GM23338 (cell line): ENCODE data around the gene JAG2. TPM values are rescaled to one million over a fixed set of nuclear protein-coding genes. Genes with fewer than 3 reads are reported as not detected.

Experiments used
- ATAC-seq: fragments of 200-7000 bp; cut with Tn5 transposase; 3 replicates; pipeline ENCODE4 v1.9.1; 2020
- DNase-seq: peaks from one replicate; pipeline ENCODE4 v3.0.0-alpha.2; 2015; ENCODE audit warnings: low spot score
- H2AFZ ChIP-seq: fragments of 200-600 bp; sonication (generic); 2 replicates; pipeline ENCODE4 v1.8.0; 2016; ENCODE audit warnings: antibody characterized with exemption, mild to moderate bottlenecking, moderate library complexity
- H3F3A ChIP-seq: fragments of 200-600 bp; sonication (generic); replicated peaks from 2 replicates; pipeline ENCODE4 v1.8.0; 2017; ENCODE audit warnings: antibody characterized with exemption, mixed run types, low read depth
- H3K27ac ChIP-seq: fragments of 200-600 bp; sonication (generic); 2 replicates; pipeline ENCODE4 v1.6.1; 2016; ENCODE audit warnings: low read depth
- H3K27me3 ChIP-seq: fragments of 200-600 bp; sonication (generic); 2 replicates; pipeline ENCODE4 v1.8.0; 2016; ENCODE audit warnings: mild to moderate bottlenecking, mixed run types, moderate library complexity; ENCODE audit not compliant: insufficient read depth
- H3K36me3 ChIP-seq: fragments of 200-600 bp; sonication (generic); 2 replicates; pipeline ENCODE4 v1.8.0; 2016; ENCODE audit warnings: mild to moderate bottlenecking; ENCODE audit not compliant: insufficient read depth
- H3K4me1 ChIP-seq: fragments of 200-600 bp; sonication (generic); 2 replicates; pipeline ENCODE4 v1.8.0; 2016; ENCODE audit warnings: mild to moderate bottlenecking, moderate library complexity; ENCODE audit not compliant: insufficient read depth
- H3K4me2 ChIP-seq: fragments of 200-600 bp; sonication (generic); 2 replicates; pipeline ENCODE4 v1.7.1; 2017; ENCODE audit warnings: mixed run types
- H3K4me3 ChIP-seq: fragments of 200-600 bp; sonication (generic); 2 replicates; pipeline ENCODE4 v1.6.1; 2016; ENCODE audit warnings: mixed run types
- H3K79me2 ChIP-seq: fragments of 200-600 bp; sonication (generic); replicated peaks from 2 replicates; pipeline ENCODE4 v1.8.0; 2017; ENCODE audit warnings: mild to moderate bottlenecking; ENCODE audit not compliant: insufficient read depth
- H3K9me2 ChIP-seq: fragments of 200-600 bp; sonication (generic); 2 replicates; pipeline ENCODE4 v1.8.0; 2017; ENCODE audit not compliant: insufficient read depth
- H4K20me1 ChIP-seq: fragments of 200-600 bp; sonication (generic); replicated peaks from 2 replicates; pipeline ENCODE4 v1.8.0; 2017; ENCODE audit warnings: mild to moderate bottlenecking; ENCODE audit not compliant: insufficient read depth
- H3K27ac Mint-ChIP-seq: 2 replicates; pipeline ENCODE4 v1.8.0; 2020; ENCODE audit warnings: inconsistent platforms, mild to moderate bottlenecking, moderate library complexity, mixed read lengths
- H3K27me3 Mint-ChIP-seq: 3 replicates; pipeline ENCODE4 v1.8.0; 2022; ENCODE audit warnings: low read depth, mild to moderate bottlenecking, moderate library complexity, mixed read lengths, inconsistent platforms; ENCODE audit not compliant: insufficient read depth, poor library complexity
- H3K36me3 Mint-ChIP-seq: 3 replicates; pipeline ENCODE4 v1.8.0; 2021; ENCODE audit warnings: low read depth, mild to moderate bottlenecking, inconsistent platforms, moderate library complexity, mixed read lengths
- H3K4me1 Mint-ChIP-seq: 3 replicates; pipeline ENCODE4 v1.8.0; 2020; ENCODE audit warnings: mild to moderate bottlenecking, inconsistent platforms, mixed read lengths
- H3K4me3 Mint-ChIP-seq: 3 replicates; pipeline ENCODE4 v1.8.0; 2021; ENCODE audit warnings: moderate library complexity, mild to moderate bottlenecking, inconsistent platforms, mixed read lengths
- H3K9me3 Mint-ChIP-seq: 3 replicates; pipeline ENCODE4 v1.8.0; 2020; ENCODE audit warnings: moderate library complexity, mild to moderate bottlenecking, inconsistent platforms, mixed read lengths
- CREB1 ChIP-seq: fragments of 250-450 bp; sonication (Bioruptor Pico); IDR thresholded peaks from 2 replicates; pipeline ENCODE4 v1.5.0; 2020; ENCODE audit warnings: low read depth, mild to moderate bottlenecking, moderate library complexity
- CTCF ChIP-seq, 2 experiments: fragments of 200-600 bp in 1 of 2; sonication (generic) in 1 of 2; conservative IDR thresholded peaks; 2 replicates each; pipeline versions ENCODE4 v1.5.1 to v1.6.1; 2016 to 2017; ENCODE audit warnings: antibody characterized with exemption in 2 of 2, low read depth in 2 of 2, mild to moderate bottlenecking in 2 of 2, moderate library complexity in 1 of 2
- ETS1 ChIP-seq: IDR thresholded peaks from 2 replicates; pipeline ENCODE4 v1.6.1; 2016; ENCODE audit warnings: antibody characterized with exemption
- REST ChIP-seq: IDR thresholded peaks from one replicate; pipeline ENCODE4 v1.6.1; 2018; ENCODE audit warnings: antibody characterized with exemption; ENCODE audit not compliant: unreplicated experiment
- ZNF114 ChIP-seq: fragments of 250-450 bp; sonication (Bioruptor Pico); IDR thresholded peaks from 2 replicates; pipeline ENCODE4 v1.5.0; 2020; ENCODE audit warnings: mild to moderate bottlenecking, moderate library complexity
- ZNF331 ChIP-seq: fragments of 250-450 bp; sonication (Bioruptor Pico); IDR thresholded peaks from 2 replicates; pipeline ENCODE4 v1.5.0; 2020; ENCODE audit warnings: low read depth, mild to moderate bottlenecking, moderate library complexity
- polyA plus RNA-seq: library from polyadenylated mRNA; unstranded; fragments of >200 nt; fragmentation: Nextera tagmentation; extraction: Ambion mirVana; gene quantifications from 2 replicates; pipeline ENCODE4 v1.2.1, GENCODE V29; 2016
- total RNA-seq: library from RNA; depleted of rRNA; stranded (reverse); fragments of >200 nt; shearing (Covaris generic); gene quantifications from 2 replicates; pipeline ENCODE4 v1.2.3, GENCODE V29; 2014
- TF ChIP-seq, protein P1 (sequence below): fragments of 250-450 bp; sonication (Bioruptor Pico); IDR thresholded peaks from 2 replicates; pipeline ENCODE4 v1.5.0; 2020; ENCODE audit warnings: mild to moderate bottlenecking, moderate library complexity

JAG2 gene
- total and polyA plus RNA-seq, 2 experiments from 2014 or later: 1.9 to 10.3 TPM

DNA sequence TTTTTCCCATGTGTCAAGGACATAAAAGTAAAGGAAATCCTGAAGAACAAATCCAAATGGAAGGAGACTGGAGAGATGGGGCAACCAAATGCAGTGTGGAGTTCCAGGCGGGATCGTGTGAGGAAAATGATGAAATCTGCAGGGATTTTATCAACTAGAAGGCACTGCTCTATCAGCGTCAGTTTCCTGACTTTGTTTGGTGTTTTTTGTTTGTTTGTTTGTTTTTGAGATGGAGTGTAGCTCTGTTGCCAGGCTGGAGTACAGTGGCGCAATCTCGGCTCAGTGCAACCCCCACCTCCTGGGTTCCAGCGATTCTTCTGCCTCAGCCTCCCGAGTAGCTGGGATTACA is 60.1 kb downstream of the JAG2 start (continued):
- TF ChIP-seq ETS1 (no peak), ZNF114 (no peak), CTCF (conservative IDR thresholded peaks at IDR 0.05; ENCODE audit: low read depth in 2 of 2) (no peak)
- TF ChIP-seq, protein P1, sequence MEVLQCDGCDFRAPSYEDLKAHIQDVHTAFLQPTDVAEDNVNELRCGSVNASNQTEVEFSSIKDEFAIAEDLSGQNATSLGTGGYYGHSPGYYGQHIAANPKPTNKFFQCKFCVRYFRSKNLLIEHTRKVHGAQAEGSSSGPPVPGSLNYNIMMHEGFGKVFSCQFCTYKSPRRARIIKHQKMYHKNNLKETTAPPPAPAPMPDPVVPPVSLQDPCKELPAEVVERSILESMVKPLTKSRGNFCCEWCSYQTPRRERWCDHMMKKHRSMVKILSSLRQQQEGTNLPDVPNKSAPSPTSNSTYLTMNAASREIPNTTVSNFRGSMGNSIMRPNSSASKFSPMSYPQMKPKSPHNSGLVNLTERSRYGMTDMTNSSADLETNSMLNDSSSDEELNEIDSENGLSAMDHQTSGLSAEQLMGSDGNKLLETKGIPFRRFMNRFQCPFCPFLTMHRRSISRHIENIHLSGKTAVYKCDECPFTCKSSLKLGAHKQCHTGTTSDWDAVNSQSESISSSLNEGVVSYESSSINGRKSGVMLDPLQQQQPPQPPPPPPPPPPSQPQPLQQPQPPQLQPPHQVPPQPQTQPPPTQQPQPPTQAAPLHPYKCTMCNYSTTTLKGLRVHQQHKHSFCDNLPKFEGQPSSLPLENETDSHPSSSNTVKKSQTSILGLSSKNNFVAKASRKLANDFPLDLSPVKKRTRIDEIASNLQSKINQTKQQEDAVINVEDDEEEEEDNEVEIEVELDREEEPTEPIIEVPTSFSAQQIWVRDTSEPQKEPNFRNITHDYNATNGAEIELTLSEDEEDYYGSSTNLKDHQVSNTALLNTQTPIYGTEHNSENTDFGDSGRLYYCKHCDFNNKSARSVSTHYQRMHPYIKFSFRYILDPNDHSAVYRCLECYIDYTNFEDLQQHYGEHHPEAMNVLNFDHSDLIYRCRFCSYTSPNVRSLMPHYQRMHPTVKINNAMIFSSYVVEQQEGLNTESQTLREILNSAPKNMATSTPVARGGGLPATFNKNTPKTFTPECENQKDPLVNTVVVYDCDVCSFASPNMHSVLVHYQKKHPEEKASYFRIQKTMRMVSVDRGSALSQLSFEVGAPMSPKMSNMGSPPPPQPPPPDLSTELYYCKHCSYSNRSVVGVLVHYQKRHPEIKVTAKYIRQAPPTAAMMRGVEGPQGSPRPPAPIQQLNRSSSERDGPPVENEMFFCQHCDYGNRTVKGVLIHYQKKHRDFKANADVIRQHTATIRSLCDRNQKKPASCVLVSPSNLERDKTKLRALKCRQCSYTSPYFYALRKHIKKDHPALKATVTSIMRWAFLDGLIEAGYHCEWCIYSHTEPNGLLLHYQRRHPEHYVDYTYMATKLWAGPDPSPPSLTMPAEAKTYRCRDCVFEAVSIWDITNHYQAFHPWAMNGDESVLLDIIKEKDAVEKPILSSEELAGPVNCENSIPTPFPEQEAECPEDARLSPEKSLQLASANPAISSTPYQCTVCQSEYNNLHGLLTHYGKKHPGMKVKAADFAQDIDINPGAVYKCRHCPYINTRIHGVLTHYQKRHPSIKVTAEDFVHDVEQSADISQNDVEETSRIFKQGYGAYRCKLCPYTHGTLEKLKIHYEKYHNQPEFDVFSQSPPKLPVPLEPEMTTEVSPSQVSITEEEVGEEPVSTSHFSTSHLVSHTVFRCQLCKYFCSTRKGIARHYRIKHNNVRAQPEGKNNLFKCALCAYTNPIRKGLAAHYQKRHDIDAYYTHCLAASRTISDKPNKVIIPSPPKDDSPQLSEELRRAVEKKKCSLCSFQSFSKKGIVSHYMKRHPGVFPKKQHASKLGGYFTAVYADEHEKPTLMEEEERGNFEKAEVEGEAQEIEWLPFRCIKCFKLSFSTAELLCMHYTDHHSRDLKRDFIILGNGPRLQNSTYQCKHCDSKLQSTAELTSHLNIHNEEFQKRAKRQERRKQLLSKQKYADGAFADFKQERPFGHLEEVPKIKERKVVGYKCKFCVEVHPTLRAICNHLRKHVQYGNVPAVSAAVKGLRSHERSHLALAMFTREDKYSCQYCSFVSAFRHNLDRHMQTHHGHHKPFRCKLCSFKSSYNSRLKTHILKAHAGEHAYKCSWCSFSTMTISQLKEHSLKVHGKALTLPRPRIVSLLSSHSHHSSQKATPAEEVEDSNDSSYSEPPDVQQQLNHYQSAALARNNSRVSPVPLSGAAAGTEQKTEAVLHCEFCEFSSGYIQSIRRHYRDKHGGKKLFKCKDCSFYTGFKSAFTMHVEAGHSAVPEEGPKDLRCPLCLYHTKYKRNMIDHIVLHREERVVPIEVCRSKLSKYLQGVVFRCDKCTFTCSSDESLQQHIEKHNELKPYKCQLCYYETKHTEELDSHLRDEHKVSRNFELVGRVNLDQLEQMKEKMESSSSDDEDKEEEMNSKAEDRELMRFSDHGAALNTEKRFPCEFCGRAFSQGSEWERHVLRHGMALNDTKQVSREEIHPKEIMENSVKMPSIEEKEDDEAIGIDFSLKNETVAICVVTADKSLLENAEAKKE (CRISPR knock-in tag): no peak

DNA sequence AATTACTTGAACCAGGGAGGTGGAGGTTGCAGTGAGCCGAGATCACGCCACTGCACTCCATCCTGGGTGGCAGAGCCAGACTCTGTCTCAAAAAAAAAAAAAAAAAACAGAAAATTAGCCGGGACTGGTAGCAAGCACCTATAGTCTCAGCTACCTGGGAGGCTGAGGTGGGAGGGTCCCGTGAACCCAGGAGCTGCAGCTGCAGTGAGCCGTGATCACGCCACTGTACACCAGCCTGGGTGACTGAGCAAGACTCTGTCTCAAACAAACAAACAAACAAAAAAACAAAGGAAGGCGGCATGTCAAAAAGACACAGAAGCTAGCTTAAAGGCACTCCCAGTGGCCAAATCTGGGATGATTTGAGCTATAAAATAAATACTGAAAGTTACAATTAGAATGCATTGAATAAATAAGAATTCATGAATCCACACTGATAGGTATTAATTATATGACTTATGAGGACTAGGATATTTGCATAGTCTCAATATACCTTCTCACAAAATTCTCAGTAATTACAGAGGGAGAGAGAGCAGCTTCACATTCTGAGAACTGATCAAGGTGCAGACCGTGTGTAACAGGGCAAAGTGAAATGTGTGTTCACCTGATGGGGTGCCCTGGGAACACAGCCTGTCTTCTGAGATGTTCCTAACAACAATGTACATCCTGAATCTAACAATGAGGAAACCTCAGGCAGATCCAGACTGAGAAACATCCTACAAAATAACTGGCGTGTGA is 60.6 kb downstream of the JAG2 start:
- H4K20me1 ChIP-seq: no peaks in the 10 kb centered on the region
- Mint-ChIP-seq H3K27ac (no peak overlapping the region), H3K9me3 (peaks cover 8% of the 10 kb centered on the region; the same call in 2 of the 3 replicates), H3K4me3 (no peak overlapping the region), H3K27me3 (no peaks in the 10 kb centered on the region), H3K36me3 (no peaks in the 10 kb centered on the region; the same call in 2 of the 3 replicates), H3K4me1 (no peaks in the 10 kb centered on the region)
- H2AFZ ChIP-seq: no peak overlapping the region
- H3K4me2 ChIP-seq: no peak overlapping the region
- no peak for ATAC-seq
- no peaks in the 10 kb centered on the region for H3K79me2 ChIP-seq
- no peak overlapping the region for H3K27ac ChIP-seq
- no peak for DNase-seq
- no peak overlapping the region for H3K4me3 ChIP-seq
- no peaks in the 10 kb centered on the region for H3K27me3 ChIP-seq
- H3K4me1 ChIP-seq: no peaks in the 10 kb centered on the region
- no peaks in the 10 kb centered on the region for H3K9me2 ChIP-seq
- no peaks in the 10 kb centered on the region for H3F3A ChIP-seq
- no peaks in the 10 kb centered on the region for H3K36me3 ChIP-seq
- TF ChIP-seq ETS1 (no peak), REST (no peak), ZNF331 (CRISPR knock-in tag) (no peak), CREB1 (CRISPR knock-in tag) (no peak)
